HL-60 (cell line): Measurements from ENCODE around the gene AHRR.

Experiments
- CTCF ChIP-seq: IDR thresholded peaks from one replicate; pipeline ENCODE4 v1.5.1; 2011; ENCODE audit warnings: low read length, control low read depth, inconsistent platforms; ENCODE audit not compliant: insufficient read depth
- GABPA ChIP-seq: IDR thresholded peaks from 2 replicates; pipeline ENCODE4 v1.6.1; 2012; ENCODE audit warnings: low read depth
- POLR2AphosphoS5 ChIP-seq: IDR thresholded peaks from 2 replicates; pipeline ENCODE4 v1.6.1; 2012; ENCODE audit warnings: low read depth
- REST ChIP-seq: IDR thresholded peaks from 2 replicates; pipeline ENCODE4 v1.6.1; 2012; ENCODE audit warnings: low read depth; ENCODE audit not compliant: insufficient replicate concordance

GRCh38 chr5:350355-350754 is 28.8 kb downstream of the AHRR start:
- TF ChIP-seq CTCF = no peak
- no peak for TF ChIP-seq POLR2AphosphoS5
- TF ChIP-seq GABPA = no peak
- no peak for TF ChIP-seq REST
